GF-D8 (cell line): ENCODE data around the gene SPOCK1.

Source experiments
- DNase-seq: peaks from one replicate; lab custom pipeline; 2025; lab: John Stamatoyannopoulos, UW

The SPOCK1 gene

DNA sequence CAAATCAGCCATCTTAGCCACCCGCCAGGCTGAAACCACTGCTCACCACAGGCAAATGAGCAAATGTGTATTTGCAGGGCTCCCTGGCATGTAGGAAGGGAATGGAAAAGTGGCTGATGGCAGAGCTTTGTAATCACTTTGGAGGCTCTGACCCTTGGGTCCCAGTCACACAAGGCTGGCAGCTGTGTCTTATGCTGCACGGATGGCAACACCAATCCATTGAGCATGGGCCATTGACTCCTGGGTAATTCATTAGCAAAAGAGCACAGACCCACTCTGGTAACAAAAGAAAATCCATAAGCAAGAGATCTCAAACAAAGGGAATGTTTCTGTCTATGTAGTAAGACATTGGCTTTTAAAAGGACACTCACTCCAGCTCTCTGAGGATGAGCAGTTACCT, 57.6 kb downstream of the SPOCK1 start:
- no peak for DNase-seq

DNA sequence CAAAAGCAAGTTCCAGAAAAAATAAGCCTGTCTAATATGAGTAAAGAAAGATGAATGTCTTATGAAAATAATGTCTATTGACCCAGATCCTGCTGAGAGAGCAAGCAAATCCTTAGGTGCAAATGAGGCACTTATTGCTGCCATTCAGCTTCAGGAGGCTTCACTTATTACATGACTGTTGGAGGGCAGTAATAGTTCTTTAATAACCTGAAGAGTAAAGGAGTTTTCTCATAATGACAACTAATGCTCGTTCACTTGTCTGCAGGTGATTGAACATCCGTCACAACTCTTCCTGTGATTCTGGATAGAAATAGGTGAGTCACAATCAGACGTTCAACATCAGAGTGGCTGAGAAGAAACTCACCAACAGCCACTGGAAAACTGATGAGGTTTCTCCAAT, 58.3 kb downstream of the SPOCK1 start:
- DNase-seq, result no peak

- no peak for DNase-seq
Measured at GRCh38 chr5:137439645-137440044, 59.5 kb downstream of the SPOCK1 start.

DNA sequence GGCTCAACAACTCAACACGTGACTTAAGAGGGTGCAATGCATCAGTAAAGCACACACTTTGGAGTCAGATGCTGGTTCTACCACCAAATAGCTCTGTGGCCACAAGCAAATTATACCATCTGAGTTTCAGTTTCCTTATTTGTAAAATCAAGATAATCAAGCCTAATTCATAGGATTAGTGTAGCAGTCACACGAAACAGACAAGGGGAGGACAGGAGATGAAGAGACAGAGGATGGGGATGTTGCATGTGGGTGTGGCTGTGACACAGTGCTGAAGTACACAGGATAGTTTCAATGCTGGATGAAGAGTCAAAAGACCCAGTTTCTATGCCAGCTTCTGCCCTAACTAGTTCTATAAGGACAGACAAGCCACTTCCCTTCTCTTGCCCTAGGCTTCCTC, 60.2 kb downstream of the SPOCK1 start:
- no peak for DNase-seq

- no peak for DNase-seq
Measured at GRCh38 chr5:137437774-137438173, 61.4 kb downstream of the SPOCK1 start.

- no peak for DNase-seq
Measured at GRCh38 chr5:137433539-137433938, 65.6 kb downstream of the SPOCK1 start.

- no peak for DNase-seq
Measured at GRCh38 chr5:137432376-137432775, 66.8 kb downstream of the SPOCK1 start.

GRCh38 chr5:137431051-137431450, 68.1 kb downstream of the SPOCK1 start:
- DNase-seq, result no peak

DNA sequence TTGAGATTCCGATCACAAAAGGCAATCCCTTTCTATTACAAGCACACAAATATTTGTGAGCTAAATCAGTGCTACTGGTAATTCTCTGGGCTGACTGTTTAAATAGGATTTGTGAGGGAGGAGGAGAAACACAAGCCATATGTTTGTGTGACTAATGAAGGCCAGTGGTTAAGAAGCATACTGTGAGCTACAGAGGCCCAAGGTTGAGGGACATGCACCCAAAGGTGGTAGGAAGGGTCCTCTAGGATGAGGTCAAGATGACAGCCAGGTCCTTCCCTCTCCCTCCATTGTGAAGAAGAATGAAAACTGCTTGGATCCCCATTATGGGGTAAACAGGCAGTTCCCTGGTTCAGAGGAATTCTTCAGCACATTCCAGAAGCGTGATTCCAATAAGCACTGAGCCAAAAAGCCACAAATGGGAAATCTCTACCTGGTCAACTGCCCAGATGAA, 83.9 kb downstream of the SPOCK1 start:
- no peak for DNase-seq

GRCh38 chr5:137414112-137414755, 84.9 kb downstream of the SPOCK1 start:
- no peak for DNase-seq

GRCh38 chr5:137412136-137412535, 87.0 kb downstream of the SPOCK1 start:
- no peak for DNase-seq

DNA sequence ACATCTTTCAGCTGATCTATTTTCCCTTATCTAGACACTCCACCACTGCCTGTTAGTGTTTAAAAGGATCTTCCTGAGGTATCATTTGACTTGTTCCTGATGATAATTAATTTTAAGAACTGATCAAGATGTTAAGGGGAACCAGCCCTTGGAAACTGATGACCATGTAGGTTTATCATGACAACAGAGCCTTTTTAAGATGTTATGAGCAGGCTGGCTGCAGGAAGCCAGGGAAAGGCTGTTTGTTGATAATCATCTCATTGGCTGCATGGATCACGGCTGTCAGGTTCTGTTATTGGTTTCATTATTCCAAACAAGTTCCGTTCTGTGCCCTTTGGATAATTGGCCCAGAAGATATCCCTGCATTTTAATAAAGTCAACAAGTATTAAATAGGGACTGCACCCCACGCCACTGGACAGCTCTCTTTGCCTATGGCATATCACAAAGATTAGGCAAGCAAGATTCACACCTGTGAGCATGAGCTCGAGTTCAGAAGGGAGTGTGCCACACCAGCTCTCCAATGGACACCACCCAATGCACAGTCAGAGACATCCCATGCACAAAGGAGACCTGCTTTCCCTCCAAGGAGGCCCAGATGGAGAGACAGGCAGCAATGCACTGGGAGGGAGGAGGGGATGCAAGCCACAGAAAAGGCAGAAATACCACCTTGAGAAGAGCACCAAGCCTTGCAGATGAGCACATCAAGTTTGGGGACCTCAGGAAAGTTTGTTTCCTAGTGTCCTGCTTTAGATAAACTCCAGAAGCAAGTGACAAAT, 88.7 kb downstream of the SPOCK1 start:
- DNase-seq, result no peak

DNA sequence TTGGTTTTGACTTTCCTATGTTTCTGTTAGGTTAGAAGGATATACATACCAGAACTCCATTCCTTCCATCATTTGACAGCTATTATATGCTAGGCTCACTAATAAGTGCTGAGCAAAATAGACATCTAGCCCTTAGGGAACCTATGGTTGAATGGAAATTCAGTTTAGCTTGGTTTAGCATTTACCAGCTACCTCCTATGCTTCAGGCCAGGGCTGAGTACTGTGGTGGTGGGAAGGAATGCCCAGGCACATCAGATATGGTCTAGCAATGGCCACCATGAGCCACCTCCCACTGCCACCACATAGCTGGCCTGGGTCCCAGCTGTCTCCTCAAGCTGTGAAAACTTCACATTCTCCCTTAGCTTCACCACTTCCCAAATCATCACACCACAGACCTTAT, 89.4 kb downstream of the SPOCK1 start:
- no peak for DNase-seq

GRCh38 chr5:137407090-137407489, 92.0 kb downstream of the SPOCK1 start:
- DNase-seq, result no peak

DNA sequence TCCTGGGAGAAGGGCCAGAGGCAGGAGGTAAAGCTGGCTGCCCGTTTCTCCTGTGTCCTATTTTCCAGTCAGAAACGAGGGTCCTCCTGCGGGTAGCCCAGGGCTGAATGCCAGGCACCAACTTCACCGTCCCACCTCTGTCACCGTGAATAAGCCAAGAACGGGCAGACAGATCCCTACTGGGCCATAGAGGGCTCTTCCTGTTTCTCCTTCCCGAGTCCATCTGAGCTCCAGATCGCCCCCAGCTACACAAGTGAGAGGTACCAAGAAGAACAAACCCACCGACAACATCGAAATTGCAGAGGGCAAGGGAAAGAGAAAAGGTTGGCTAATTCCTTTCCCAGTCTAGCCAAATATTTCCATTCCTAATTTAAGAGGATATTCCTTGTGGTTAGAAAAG, 93.7 kb downstream of the SPOCK1 start:
- no peak for DNase-seq

GRCh38 chr5:137403869-137404268, 95.3 kb downstream of the SPOCK1 start:
- DNase-seq, result no peak

DNA sequence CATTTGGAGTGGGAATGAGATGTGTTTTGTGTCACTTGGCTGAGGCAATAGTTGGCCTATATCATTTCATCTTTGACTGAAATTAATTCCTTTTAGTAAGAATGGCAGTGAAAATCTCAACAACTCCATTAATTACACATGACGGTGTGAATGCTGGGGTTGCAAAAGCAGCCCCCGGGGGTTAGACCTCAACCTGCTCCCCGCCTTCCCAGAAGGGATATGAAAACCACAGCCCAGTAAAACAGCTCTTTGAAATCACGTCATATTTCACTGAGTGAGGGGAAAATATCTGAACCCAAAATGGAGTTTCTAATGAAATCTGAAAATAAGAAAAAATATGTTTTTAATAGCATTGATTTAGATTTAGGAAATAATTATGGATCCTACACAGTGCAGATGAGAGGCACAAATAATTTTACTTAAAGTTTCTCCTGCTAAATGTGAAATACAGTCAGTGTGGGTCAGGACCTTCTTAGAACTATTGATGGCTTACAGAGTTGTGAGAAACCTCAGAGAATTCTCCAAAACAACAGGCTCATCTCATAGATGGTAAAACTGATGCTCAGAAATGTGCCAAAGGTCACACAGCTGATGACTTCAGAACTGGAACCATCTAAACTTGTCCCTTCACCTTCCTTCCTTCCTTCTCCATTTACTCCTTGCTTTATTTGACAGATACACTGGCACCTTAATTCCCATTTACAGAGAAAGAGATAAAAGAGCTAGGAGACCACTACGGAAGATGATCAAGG, 96.5 kb downstream of the SPOCK1 start:
- DNase-seq, result no peak

- DNase-seq, result no peak
Measured at GRCh38 chr5:137401946-137402345, 97.2 kb downstream of the SPOCK1 start.

GRCh38 chr5:137400571-137400970, 98.6 kb downstream of the SPOCK1 start:
- no peak for DNase-seq

- DNase-seq, result no peak
Measured at GRCh38 chr5:137399911-137400310, 99.2 kb downstream of the SPOCK1 start.

DNA sequence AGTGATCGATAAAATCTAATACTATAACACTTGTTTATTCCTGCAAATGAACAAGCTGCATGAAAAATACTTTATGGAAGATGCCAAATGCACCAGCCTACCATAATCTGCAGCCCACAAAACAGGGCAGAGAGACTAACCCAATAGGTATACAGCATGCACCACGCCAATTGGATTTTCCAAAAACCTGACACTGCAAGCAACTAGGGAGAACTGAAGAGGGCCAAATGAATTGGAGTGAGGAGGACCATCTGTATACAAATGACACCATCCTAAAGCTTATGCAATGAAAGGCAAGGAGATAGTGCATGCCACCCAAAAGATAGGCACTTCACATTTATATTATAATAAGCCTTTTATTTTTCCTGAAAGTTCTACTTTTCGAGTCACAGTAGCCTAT, 100.4 kb downstream of the SPOCK1 start:
- no peak for DNase-seq

DNA sequence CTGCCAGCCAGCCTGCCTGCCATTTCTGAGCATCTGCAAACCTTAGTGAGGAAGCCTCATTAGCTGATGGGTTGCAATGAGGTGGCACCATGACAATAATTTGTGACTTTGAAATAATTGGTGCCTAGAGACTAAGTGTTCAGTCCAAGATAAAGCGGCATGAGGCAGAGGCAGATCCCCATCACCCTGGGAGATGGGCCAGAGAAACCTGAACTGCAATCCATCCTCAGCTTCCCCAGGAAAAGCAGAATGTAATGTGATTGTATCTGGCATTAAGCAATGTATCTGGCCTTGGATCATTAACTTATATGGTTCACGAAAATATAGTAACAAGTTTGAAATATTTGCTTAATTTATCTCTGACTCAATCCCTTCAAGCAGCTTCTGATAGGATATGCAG, 101.0 kb downstream of the SPOCK1 start:
- no peak for DNase-seq
